H1 (cell line): Measurements from ENCODE around the gene TP53BP2. TPM values are rescaled to one million over a fixed set of nuclear protein-coding genes. Genes with fewer than 3 reads are reported as not detected.

Experiments used
- BCL11A ChIP-seq, 2 experiments: IDR thresholded peaks; one replicate each; pipeline ENCODE4 v1.6.1; 2011; ENCODE audit warnings: low read depth in 2 of 2, low read length in 2 of 2, mild to moderate bottlenecking in 2 of 2
- EP300 ChIP-seq, 2 experiments: IDR thresholded peaks; 1 replicate in 1 of 2; 2 replicates in 1 of 2; pipeline ENCODE4 v1.6.1; 2011 to 2012; ENCODE audit warnings: low read depth in 2 of 2, low read length in 2 of 2, mild to moderate bottlenecking in 2 of 2, borderline replicate concordance in 1 of 2, inconsistent platforms in 1 of 2, moderate library complexity in 1 of 2
- KDM1A ChIP-seq: fragments of 200-600, 300-600 bp; sonication (generic); IDR thresholded peaks from 2 replicates; pipeline ENCODE4 v1.7.1; 2016; ENCODE audit warnings: mild to moderate bottlenecking, low read length, borderline replicate concordance
- SP1 ChIP-seq: IDR thresholded peaks from 2 replicates; pipeline ENCODE4 v1.6.1; 2011; ENCODE audit warnings: low read depth, low read length
- polyA plus RNA-seq, 7 experiments: library from polyadenylated mRNA; depleted of rRNA in 3 of 7; stranded (reverse) in 5 of 7; unstranded in 2 of 7; fragments of >200 nt in 5 of 7; fragments of 200-250 nt in 2 of 7; gene quantifications; 1 replicate in 5 of 7; 2 replicates in 1 of 7; 4 replicates in 1 of 7; pipeline versions ENCODE4 v1.2.1 to v1.2.3, GENCODE V29; 2011 to 2013; ENCODE audit warnings: missing spikeins in 2 of 7, mixed read lengths in 2 of 7
- total RNA-seq: library from RNA; stranded (reverse); fragmentation: NEBNext Ultra II Directional; extraction: Animal tissue kit (Norgen Biotek cat#: 25700); gene quantifications from 2 replicates; pipeline ENCODE4 v1.2.1, GENCODE V29; 2021

Gene TP53BP2
- total and polyA plus RNA-seq, 2 of the 8 experiments (the other 6 are each of a cell fraction or from before 2014, with no cell fraction given), result 18.0 to 38.7 TPM

DNA sequence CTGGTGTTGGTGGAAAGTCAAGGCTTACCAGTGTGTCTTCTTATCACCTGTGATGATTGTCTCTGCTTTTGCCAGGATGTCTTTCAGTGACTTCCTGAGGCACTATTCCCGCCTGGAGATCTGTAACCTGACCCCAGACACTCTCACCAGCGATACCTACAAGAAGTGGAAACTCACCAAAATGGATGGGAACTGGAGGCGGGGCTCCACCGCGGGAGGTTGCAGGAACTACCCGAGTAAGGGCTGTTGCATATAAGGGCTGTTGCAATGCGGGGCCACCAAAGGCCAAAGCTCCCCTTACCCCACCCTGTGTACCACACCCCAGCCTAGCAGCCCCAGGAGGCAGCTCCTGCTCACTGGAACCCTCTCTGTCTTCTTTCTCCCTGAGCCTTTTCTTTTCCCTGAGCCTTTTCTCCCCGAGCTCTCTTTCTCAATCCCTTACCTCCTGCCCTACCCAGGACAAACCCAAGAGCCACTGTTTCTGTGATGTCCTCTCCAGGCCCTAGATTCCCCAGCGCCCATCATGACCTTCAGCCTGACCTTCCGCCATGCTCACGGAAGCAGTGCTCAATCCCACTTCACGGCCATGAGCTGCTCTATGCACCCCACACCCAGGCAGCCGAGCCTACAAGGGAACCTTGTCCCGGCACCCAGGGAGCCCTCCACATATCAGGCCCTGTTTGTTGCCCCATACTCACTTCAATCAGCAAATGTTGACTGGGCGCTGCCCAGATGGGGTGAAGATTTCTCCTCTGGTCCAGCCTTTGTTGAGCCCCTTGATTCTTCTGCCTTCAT, 92.8 kb downstream of the TP53BP2 start (continued):
- no peak for TF ChIP-seq EP300 (IDR thresholded peaks at IDR 0.05; ENCODE audit: borderline replicate concordance in 1 of 2, low read depth in 2 of 2, low read length in 2 of 2)
- TF ChIP-seq KDM1A, result no peak
- no peak for TF ChIP-seq BCL11A (IDR thresholded peaks at IDR 0.05; ENCODE audit: low read depth in 2 of 2, low read length in 2 of 2)
- TF ChIP-seq SP1, result peak; percentile 86
